ENCODE measurements around the gene ONECUT1.

ONECUT1 gene

GRCh38 chr15:52780172-52780980 is 9.8 kb downstream of the ONECUT1 start:
- peak; percentile 68 for DNase-seq

GRCh38 chr15:52778457-52778856 is 11.7 kb downstream of the ONECUT1 start:
- no peak for DNase-seq

- DNase-seq = no peak
Observed at GRCh38 chr15:52772766-52773165, 17.4 kb downstream of the ONECUT1 start.

- DNase-seq = peak; percentile 33
Observed at GRCh38 chr15:52765785-52766184, 24.4 kb downstream of the ONECUT1 start.

GRCh38 chr15:52764731-52765130 is 25.4 kb downstream of the ONECUT1 start:
- no peak for DNase-seq

GRCh38 chr15:52762621-52763020 is 27.5 kb downstream of the ONECUT1 start:
- DNase-seq = no peak

GRCh38 chr15:52760562-52760961 is 29.6 kb downstream of the ONECUT1 start:
- no peak for DNase-seq

GRCh38 chr15:52759969-52760368 is 30.2 kb downstream of the ONECUT1 start:
- no peak for DNase-seq

- no peak for DNase-seq
Observed at GRCh38 chr15:52757496-52757895, 32.6 kb downstream of the ONECUT1 start.

GRCh38 chr15:52751522-52751921 is 38.6 kb downstream of the ONECUT1 start:
- no peak for DNase-seq

GRCh38 chr15:52749258-52749657 is 40.9 kb downstream of the ONECUT1 start:
- no peak for DNase-seq

GRCh38 chr15:52746162-52746757 is 43.9 kb downstream of the ONECUT1 start:
- no peak for DNase-seq

GRCh38 chr15:52745326-52746161 is 44.6 kb downstream of the ONECUT1 start:
- no peak for DNase-seq

GRCh38 chr15:52738311-52738710 is 51.8 kb downstream of the ONECUT1 start:
- no peak for DNase-seq

GRCh38 chr15:52737720-52738119 is 52.4 kb downstream of the ONECUT1 start:
- no peak for DNase-seq

- peak; percentile 81 for DNase-seq
Observed at GRCh38 chr15:52735231-52736089, 54.7 kb downstream of the ONECUT1 start.

GRCh38 chr15:52734329-52734728 is 55.8 kb downstream of the ONECUT1 start:
- DNase-seq = no peak

- DNase-seq = no peak
Observed at GRCh38 chr15:52733696-52734255, 56.4 kb downstream of the ONECUT1 start.

- no peak for DNase-seq
Observed at GRCh38 chr15:52733088-52733487, 57.0 kb downstream of the ONECUT1 start.

GRCh38 chr15:52732551-52732950 is 57.6 kb downstream of the ONECUT1 start:
- no peak for DNase-seq

- no peak for DNase-seq
Observed at GRCh38 chr15:52731732-52732470, 58.2 kb downstream of the ONECUT1 start.

GRCh38 chr15:52731004-52731403 is 59.1 kb downstream of the ONECUT1 start:
- DNase-seq = no peak
